Aorta (tissue), 5 donors: Measurements from ENCODE around the gene IL1RL2. TPM values are rescaled to one million over a fixed set of nuclear protein-coding genes. Genes with fewer than 3 reads are reported as not detected.

Experiments used
- ATAC-seq: fragments of 200-7000 bp; cut with Tn5 transposase; one replicate; pipeline ENCODE4 v1.9.1; 2022; ENCODE audit warnings: moderate library complexity; ENCODE audit not compliant: low FRiP score
- DNase-seq, 2 donors: peaks; one replicate each; pipeline ENCODE4 v3.0.0-alpha.2; 2020
- H3K27ac ChIP-seq, 2 donors: one replicate each; pipeline ENCODE4 v1.5.1; 2013; ENCODE audit warnings: low read length in 2 of 2, mild to moderate bottlenecking in 2 of 2, moderate library complexity in 2 of 2, control low read depth in 1 of 2, inconsistent platforms in 1 of 2, low read depth in 1 of 2
- H3K27me3 ChIP-seq, 2 donors: one replicate each; pipeline ENCODE4 v1.6.1; 2013; ENCODE audit warnings: control low read depth in 1 of 2, low read length in 1 of 2, mild to moderate bottlenecking in 1 of 2, moderate library complexity in 1 of 2; ENCODE audit not compliant: insufficient read depth in 2 of 2, control insufficient read depth in 1 of 2
- H3K36me3 ChIP-seq, 2 donors: one replicate each; pipeline ENCODE4 v1.6.1; 2013; ENCODE audit warnings: control low read depth in 1 of 2, low read length in 1 of 2, mild to moderate bottlenecking in 1 of 2; ENCODE audit not compliant: insufficient read depth in 2 of 2, control insufficient read depth in 1 of 2
- H3K4me1 ChIP-seq, 2 donors: one replicate each; pipeline ENCODE4 v1.6.1; 2013; ENCODE audit warnings: low read length in 2 of 2, control low read depth in 1 of 2, mild to moderate bottlenecking in 1 of 2, moderate library complexity in 1 of 2; ENCODE audit not compliant: insufficient read depth in 2 of 2, control insufficient read depth in 1 of 2
- H3K4me3 ChIP-seq, 2 donors: one replicate each; pipeline ENCODE4 v1.5.1; 2013; ENCODE audit warnings: low read length in 2 of 2, control low read depth in 1 of 2, mild to moderate bottlenecking in 1 of 2
- H3K9me3 ChIP-seq: one replicate; pipeline ENCODE4 v1.6.1; 2013; ENCODE audit warnings: mild to moderate bottlenecking, low read length; ENCODE audit not compliant: control insufficient read depth
- WGBS, 2 donors: extraction: QIAGEN DNeasy Blood & Tissue Kit; methylation state at CpG; one replicate each; pipeline ENCODE4 v1.1.7; 2013; 5-methylcytosine and 5-hydroxymethylcytosine counted together
- intact Hi-C, 2 donors: fragments of 100-400 bp; cut with DNase I; formaldehyde crosslinking; loops; one replicate each; pipeline versions ENCODE4 v1.14.2 to v1.15.0; 2022
- polyA plus RNA-seq, 2 donors: library from polyadenylated mRNA; stranded (reverse); fragments of 200-250 nt; gene quantifications; one replicate each; pipeline ENCODE4 v1.2.3, GENCODE V29; 2013
- total RNA-seq, 2 donors: library from RNA; stranded (reverse); fragmentation: NEBNext Ultra II Directional; extraction: Animal tissue kit (Norgen Biotek cat#: 25700); gene quantifications; one replicate each; pipeline ENCODE4 v1.2.1, GENCODE V29; 2021
- donor health status: healthy with polysubstance abuse.
- donor health status: Bipolar disorder and iron deficiency.
- donor health status: DM: no; HTN: no; CAD: no.
- donor health status: DM: no; HTN: no; CAD: no.
- donor health status: DM: yes; HTN: yes; CAD: no.

Gene IL1RL2
- total and polyA plus RNA-seq, 4 donors: 0.54 to 1.8 (median 0.54) TPM; not detected in 1

DNA sequence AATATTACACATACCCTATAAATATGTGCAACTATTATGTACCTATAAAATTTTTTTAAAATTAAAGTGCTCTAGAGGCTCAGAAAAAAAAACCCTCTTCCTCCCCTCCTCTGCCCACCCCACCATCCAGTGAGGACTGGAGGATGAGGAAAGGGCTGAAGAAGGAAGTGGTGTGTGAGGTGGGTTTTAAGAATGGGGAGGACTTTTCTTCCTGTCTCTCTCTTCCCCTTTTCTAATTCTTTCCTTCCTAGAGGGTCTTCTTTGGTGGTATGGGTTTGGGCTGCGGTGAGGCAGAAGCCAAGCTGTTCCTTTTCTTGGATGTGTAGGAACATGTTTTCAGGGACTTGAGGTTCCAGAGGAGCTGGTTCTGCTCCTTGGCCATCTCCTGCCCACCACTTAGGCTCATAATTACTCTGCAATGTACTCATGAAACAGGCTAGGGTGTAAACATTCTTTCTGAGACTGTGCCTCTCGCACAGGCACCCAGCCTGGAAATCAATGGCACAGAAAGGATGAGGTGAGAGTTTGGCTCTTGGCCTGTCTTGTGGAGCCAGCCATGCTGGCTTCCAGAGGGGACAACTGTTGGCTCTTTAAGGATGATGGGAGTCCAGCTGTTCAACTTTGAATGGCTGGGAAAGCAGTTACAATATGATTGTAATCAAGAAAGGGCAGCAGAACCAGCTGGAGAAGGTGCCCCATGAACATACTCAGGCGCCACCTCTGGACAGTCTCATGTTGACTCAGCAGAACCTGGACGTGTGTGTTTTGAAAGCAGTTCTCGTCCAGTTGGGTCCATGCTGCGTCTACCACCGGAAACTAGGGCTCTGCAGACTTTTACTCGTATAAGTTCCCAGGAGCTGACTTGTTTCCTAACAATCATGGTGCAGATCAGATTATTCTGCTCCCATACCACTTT is 38.3 kb downstream of the IL1RL2 start:
- intact Hi-C loops: no loop called here
- Histone ChIP-seq H3K36me3 (no peaks in the 10 kb centered on the region), H3K9me3 (peaks cover 2% of the 10 kb centered on the region), H3K27ac (no peak overlapping the region), H3K4me1 (peaks cover 3 to 6% of the 10 kb centered on the region in 2 donors), H3K4me3 (no peak overlapping the region), H3K27me3 (no peaks in the 10 kb centered on the region)
- no peak for ATAC-seq
- WGBS, 2 donors: 48 to 77% methylated on average over 8 of the region's 8 CpGs
- DNase-seq: no peak

DNA sequence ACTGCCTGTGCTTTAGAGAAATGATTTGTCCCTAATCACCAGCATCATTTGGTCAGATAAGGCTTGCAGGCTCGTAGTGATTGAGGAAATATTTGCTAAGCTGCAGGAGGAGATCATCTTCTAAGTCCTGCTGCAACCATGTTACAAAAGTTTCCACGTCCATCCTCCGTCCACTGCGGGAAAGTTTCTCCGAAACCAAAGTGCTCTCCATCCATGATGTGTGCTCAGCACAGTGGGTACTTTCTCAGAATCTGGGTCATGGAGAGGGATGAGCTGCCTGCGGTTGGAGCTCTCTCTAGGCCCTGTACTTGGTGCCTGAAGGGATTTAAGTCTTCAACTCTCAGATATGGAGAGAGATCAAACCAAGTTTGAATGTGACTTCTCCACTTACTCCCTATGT is 39.3 kb downstream of the IL1RL2 start:
- H3K27ac ChIP-seq: peak overlapping the region in 1 of 2 donors; percentile 73
- 91 to 92% methylated on average over 6 of the region's 6 CpGs for WGBS, 2 donors
- H3K36me3 ChIP-seq: no peaks in the 10 kb centered on the region
- H3K4me1 ChIP-seq: peaks cover 3 to 6% of the 10 kb centered on the region in 2 donors
- H3K9me3 ChIP-seq: peaks cover 2% of the 10 kb centered on the region
- H3K27me3 ChIP-seq: no peaks in the 10 kb centered on the region
- no peak for ATAC-seq
- intact Hi-C loops: no loop called here
- H3K4me3 ChIP-seq: no peak overlapping the region
- no peak for DNase-seq

DNA sequence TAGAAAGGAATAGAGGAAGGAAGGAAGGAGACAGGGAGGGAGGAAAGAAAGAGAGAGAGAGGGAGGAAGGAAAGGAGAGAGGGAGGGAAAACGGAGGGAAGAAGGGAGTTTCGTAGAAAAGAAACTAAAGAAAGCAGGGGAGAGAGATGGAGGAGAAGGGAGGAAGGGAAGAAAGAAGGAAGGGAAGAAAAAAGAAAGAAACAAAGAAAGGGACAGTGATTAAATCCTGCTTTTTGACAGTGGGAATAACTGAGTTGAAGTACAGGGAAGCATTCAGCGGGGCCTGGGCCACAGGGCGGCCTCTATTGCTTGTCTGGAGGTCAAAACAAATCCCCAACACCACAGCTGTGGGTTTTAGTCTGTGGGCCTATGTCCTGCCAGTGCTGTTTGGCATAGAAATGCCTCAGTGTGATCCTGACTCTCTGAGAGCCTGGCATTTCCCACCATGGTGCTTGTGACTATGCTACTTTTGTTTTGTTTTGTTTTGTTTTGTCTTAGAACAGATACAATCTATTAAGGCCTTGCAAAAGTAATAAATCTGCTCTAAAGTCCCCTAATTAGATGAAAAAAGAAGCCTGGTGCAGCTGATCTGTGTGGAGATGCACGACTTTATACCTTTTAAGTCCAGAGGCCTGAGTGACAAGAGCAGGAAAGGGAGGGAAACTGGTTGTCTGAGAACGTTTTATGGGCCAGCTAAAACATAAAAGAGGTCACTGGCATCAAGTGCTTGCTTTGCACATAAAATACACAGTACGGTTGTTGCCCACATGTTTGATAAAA is 40.0 kb downstream of the IL1RL2 start:
- ATAC-seq: no peak
- Histone ChIP-seq H3K36me3 (no peaks in the 10 kb centered on the region), H3K27me3 (no peaks in the 10 kb centered on the region), H3K4me1 (peaks cover 3 to 6% of the 10 kb centered on the region in 2 donors), H3K27ac (peak overlapping the region; percentile 73 to 95), H3K4me3 (no peak overlapping the region), H3K9me3 (no peaks in the 10 kb centered on the region)
- WGBS, 2 donors: 21 to 28% methylated on average over 7 of the region's 7 CpGs
- DNase-seq: no peak
- intact Hi-C loops: no loop called here

DNA sequence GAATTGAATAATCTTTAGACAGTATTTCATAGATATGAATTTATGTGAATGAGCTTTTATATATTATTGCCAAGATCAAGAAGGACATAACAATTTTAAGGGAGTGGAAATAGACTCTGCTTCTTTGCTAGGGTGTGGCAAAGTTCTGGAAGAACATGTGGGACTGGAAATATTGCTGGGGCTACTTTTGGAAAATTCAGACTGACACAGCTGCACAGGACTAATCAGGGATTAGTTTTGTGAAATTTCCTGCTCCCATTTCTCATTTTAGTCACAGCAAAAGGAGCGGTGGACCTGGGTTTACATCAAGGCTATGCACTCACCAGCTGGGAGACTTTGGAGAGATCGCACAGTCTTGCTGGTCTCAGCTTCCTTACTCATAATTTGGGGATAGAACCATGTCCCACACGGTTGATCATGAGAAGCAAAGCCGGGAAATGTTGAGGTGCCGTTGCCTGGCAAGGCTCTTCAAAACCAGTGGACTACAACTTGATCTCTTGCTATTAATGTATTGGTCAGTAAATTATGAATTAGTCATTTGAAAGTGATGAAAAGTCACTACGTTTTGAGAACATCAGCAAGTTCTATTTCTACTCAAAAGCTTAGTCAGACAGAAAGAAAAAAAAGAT is 42.4 kb downstream of the IL1RL2 start:
- 83 to 86% methylated on average over 6 of the region's 6 CpGs for WGBS, 2 donors
- Histone ChIP-seq H3K27ac (no peak overlapping the region), H3K27me3 (no peaks in the 10 kb centered on the region), H3K9me3 (no peaks in the 10 kb centered on the region), H3K4me1 (peaks cover 3 to 6% of the 10 kb centered on the region in 2 donors), H3K36me3 (no peaks in the 10 kb centered on the region), H3K4me3 (no peak overlapping the region)
- ATAC-seq: no peak
- intact Hi-C loops: no loop called here
- DNase-seq: no peak

DNA sequence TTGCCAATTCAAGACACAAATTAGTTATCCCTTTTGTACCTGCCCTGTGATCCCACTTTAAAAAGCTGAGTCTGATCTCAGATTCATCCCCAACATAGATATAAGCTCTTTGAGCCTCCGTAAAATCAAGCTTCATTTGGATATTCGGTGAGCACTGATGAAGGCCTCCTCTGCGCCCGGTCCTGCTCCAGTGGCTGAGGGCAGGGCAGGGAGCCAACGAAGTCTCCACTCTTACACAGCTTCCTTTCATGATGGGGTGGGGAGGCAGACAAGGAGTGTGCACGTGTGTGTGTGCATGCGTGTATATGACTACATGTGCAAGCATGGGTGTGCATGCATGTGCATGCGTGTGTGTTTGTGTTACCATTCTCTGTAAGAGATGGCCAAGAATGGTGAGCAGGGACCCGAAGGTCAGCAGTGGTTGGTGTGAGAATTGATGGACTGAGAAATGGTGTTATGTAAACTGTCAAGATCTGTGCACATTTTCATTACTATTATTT is 43.6 kb downstream of the IL1RL2 start:
- H3K27me3 ChIP-seq: no peaks in the 10 kb centered on the region
- intact Hi-C loops: no loop called here
- H3K36me3 ChIP-seq: no peaks in the 10 kb centered on the region
- H3K4me3 ChIP-seq: no peak overlapping the region
- no peaks in the 10 kb centered on the region for H3K9me3 ChIP-seq
- peaks cover 2 to 6% of the 10 kb centered on the region in 2 donors for H3K4me1 ChIP-seq
- DNase-seq: no peak
- ATAC-seq: no peak
- H3K27ac ChIP-seq: no peak overlapping the region
- WGBS, 2 donors: 94% methylated on average over 9 of the region's 9 CpGs

DNA sequence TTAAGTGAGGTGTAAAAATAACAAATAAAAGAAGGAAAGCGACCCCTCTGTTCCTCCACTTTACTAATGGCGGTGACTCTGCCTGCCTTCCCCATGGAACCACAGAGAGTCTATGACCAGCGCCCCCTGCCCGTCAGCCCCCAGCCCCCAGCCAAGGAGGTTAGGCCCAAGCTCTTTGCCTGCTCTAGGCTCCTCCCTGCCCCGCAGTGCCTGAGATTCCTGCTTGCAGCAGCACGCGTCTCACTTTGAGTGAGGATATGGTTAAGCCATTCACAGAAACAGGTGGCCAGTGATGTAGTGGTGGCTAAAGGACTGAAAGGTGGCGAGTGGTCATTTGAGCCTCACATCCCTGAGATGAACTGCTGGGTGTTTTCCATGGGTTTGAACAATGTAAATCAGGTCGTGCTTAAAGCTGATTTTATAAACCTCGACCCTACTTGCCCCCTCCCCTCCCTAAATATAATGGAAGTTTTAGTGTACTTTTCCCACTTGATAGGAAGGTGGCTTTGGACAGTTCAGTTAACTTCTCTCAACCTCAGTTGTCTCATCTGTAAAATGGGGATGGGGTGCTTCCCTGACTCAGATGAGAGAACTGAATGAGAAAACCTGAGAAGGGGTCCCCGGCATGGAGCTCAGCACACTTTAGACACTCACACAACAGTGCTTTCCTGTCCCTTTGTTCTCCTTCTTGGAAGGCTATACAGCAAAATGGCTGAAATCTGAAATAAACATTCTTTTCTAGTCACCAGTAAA is 46.5 kb downstream of the IL1RL2 start:
- Histone ChIP-seq H3K27ac (no peak overlapping the region), H3K4me1 (no peaks in the 10 kb centered on the region), H3K36me3 (no peaks in the 10 kb centered on the region), H3K9me3 (no peaks in the 10 kb centered on the region), H3K4me3 (no peak overlapping the region), H3K27me3 (no peaks in the 10 kb centered on the region)
- ATAC-seq: no peak
- no peak for DNase-seq
- 95 to 98% methylated on average over 9 to 11 of the region's 11 CpGs for WGBS, 2 donors
- intact Hi-C loops: no loop called here

DNA sequence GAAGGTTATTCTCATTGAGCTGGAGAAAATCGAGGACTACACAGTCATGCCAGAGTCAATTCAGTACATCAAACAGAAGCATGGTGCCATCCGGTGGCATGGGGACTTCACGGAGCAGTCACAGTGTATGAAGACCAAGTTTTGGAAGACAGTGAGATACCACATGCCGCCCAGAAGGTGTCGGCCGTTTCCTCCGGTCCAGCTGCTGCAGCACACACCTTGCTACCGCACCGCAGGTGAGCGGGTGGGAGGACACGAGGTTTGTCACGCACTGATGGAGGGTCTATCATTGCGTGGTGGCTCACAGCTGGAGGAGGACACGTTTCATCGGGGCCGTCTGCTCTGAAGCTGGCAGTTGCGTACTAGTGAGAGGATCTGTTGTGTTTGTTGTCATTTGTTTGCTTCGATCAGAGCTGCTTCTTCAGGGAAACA is 48.2 kb downstream of the IL1RL2 start:
- no peaks in the 10 kb centered on the region for H3K27me3 ChIP-seq
- ATAC-seq (no peak), DNase-seq (no peak)
- no peaks in the 10 kb centered on the region for H3K9me3 ChIP-seq
- no peak overlapping the region for H3K4me3 ChIP-seq
- H3K4me1 ChIP-seq: no peaks in the 10 kb centered on the region
- intact Hi-C loops: no loop called here
- WGBS, 2 donors: 94 to 95% methylated on average over 18 of the region's 18 CpGs
- H3K36me3 ChIP-seq: no peaks in the 10 kb centered on the region
- H3K27ac ChIP-seq: no peak overlapping the region

DNA sequence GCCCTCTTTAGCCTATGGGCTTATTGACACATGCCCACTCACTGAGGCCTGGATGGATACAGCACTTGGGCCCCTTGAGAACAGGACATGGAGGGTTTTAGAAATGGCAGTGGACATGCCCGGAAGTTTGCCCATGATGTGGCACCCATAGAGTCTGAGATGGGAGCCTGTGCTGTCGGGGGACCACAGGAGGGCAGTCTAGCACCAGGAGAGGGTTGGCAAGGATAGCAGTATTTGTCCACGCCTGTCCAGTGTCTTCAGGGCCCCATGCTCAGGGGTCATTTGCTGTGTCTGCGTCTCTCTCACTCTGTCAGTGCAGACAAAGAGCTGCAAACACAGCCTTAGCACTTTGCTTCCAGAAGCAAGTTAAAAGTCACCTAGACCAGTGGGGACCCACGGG is 48.7 kb downstream of the IL1RL2 start:
- no peak for ATAC-seq
- Histone ChIP-seq H3K27ac (no peak overlapping the region), H3K4me1 (no peaks in the 10 kb centered on the region), H3K4me3 (no peak overlapping the region), H3K36me3 (no peaks in the 10 kb centered on the region), H3K27me3 (no peaks in the 10 kb centered on the region), H3K9me3 (no peaks in the 10 kb centered on the region)
- intact Hi-C loops: no loop called here
- no peak for DNase-seq
- 91 to 92% methylated on average over 5 of the region's 5 CpGs for WGBS, 2 donors
